ENCODE measurements around the gene TRERF1.

GRCh38 chr6:42391441-42391840 lies 60.3 kb downstream of the TRERF1 start:
- TF ChIP-seq EZH2 (IDR thresholded peaks at IDR 0.05) (no peak), CTCF (IDR thresholded peaks at IDR 0.05) (no peak), EZH2phosphoT487 (IDR thresholded peaks at IDR 0.05) (no peak)
